ENCODE data around the gene MCHR1.

GRCh38 chr22:40653361-40653760 is 25.9 kb upstream of the MCHR1 start:
- TF ChIP-seq, protein P1, sequence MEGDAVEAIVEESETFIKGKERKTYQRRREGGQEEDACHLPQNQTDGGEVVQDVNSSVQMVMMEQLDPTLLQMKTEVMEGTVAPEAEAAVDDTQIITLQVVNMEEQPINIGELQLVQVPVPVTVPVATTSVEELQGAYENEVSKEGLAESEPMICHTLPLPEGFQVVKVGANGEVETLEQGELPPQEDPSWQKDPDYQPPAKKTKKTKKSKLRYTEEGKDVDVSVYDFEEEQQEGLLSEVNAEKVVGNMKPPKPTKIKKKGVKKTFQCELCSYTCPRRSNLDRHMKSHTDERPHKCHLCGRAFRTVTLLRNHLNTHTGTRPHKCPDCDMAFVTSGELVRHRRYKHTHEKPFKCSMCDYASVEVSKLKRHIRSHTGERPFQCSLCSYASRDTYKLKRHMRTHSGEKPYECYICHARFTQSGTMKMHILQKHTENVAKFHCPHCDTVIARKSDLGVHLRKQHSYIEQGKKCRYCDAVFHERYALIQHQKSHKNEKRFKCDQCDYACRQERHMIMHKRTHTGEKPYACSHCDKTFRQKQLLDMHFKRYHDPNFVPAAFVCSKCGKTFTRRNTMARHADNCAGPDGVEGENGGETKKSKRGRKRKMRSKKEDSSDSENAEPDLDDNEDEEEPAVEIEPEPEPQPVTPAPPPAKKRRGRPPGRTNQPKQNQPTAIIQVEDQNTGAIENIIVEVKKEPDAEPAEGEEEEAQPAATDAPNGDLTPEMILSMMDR (IDR thresholded peaks at IDR 0.05; ENCODE audit: low read depth, low read length): no peak
- no peak for TF ChIP-seq EZH2phosphoT487 (IDR thresholded peaks at IDR 0.05; ENCODE audit: low read depth)

Measured in OCI-LY3 (cell line).